ENCODE measurements around the gene TSPAN15.

The TSPAN15 gene

GRCh38 chr10:69489506-69490090 is 38.3 kb downstream of the TSPAN15 start:
- DNase-seq: no peak

- DNase-seq: no peak
Observed at GRCh38 chr10:69490876-69491275, 39.6 kb downstream of the TSPAN15 start.

- DNase-seq: no peak
Observed at GRCh38 chr10:69491611-69492010, 40.3 kb downstream of the TSPAN15 start.

GRCh38 chr10:69492091-69492745 is 41.0 kb downstream of the TSPAN15 start:
- no peak for DNase-seq

- DNase-seq: no peak
Observed at GRCh38 chr10:69492746-69493462, 41.6 kb downstream of the TSPAN15 start.

- no peak for DNase-seq
Observed at GRCh38 chr10:69494626-69495558, 43.6 kb downstream of the TSPAN15 start.

GRCh38 chr10:69495666-69496065 is 44.4 kb downstream of the TSPAN15 start:
- no peak for DNase-seq

- DNase-seq: no peak
Observed at GRCh38 chr10:69496352-69497230, 45.3 kb downstream of the TSPAN15 start.

- no peak for DNase-seq
Observed at GRCh38 chr10:69497231-69497561, 45.9 kb downstream of the TSPAN15 start.

- no peak for DNase-seq
Observed at GRCh38 chr10:69497611-69498390, 46.5 kb downstream of the TSPAN15 start.

- no peak for DNase-seq
Observed at GRCh38 chr10:69498711-69499471, 47.6 kb downstream of the TSPAN15 start.

GRCh38 chr10:69499726-69500689 is 48.7 kb downstream of the TSPAN15 start:
- no peak for DNase-seq

GRCh38 chr10:69500864-69501468 is 49.7 kb downstream of the TSPAN15 start:
- DNase-seq: no peak

GRCh38 chr10:69501657-69502056 is 50.4 kb downstream of the TSPAN15 start:
- DNase-seq: no peak

GRCh38 chr10:69502589-69502988 is 51.3 kb downstream of the TSPAN15 start:
- no peak for DNase-seq

GRCh38 chr10:69503001-69503895 is 52.0 kb downstream of the TSPAN15 start:
- DNase-seq: no peak

GRCh38 chr10:69503896-69504265 is 52.6 kb downstream of the TSPAN15 start:
- DNase-seq: no peak
